ENCODE data around the gene TFE3.

DNA sequence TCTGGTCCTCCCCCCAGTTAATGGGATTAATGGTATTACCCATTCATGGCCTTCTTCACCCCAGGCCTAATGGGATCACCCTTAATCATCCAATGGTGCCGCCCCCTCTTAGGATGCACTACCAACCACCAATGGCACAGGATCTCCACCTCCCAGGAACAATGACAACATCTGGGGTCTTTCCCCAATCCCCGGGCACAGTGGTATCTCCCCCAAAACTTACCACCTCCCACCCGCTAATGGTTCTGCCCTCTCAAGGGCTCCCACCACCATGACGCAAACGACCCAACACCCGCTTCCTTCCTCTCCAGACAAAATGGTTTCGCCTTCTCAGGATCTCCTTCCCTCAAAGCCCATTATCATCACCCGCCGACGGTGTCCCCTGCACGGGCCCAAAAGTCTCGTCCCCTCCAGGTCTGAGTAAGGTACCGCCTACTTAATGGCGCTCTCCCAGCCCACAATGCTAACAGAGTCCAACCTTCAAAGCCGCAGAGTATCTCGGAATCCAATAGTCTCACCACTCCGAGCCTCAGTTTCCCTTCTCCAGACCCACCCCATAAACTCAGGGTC is 41.6 kb downstream of the TFE3 start:
- TF ChIP-seq POLR2A (IDR thresholded peaks at IDR 0.05; ENCODE audit: low read depth, low read length) (no peak), TAF1 (IDR thresholded peaks at IDR 0.05; ENCODE audit: borderline replicate concordance, low read depth, low read length) (no peak)

All from GM12892 (cell line).